Activated naive CD4-positive, alpha-beta T cell treated with anti-CD3 and anti-CD28 coated beads for 36 hours (primary cell): ENCODE measurements around the gene PRODH. TPM values are rescaled to one million over a fixed set of nuclear protein-coding genes. Genes with fewer than 3 reads are reported as not detected.
"Not testable (repeated sequence)": the region's sequence is repeated elsewhere in the genome, so short reads cannot be mapped to it uniquely, and the experiment has no call there.

Experiments used
- CTCF ChIA-PET: fragments of 350-600 bp; sonication (Branson Sonifier 250); formaldehyde crosslinking; loops from one replicate; lab custom pipeline; 2021; ENCODE audit warnings: antibody characterized with exemption; lab: Charles Lee
- DNase-seq: peaks from one replicate; pipeline ENCODE4 v3.0.0-alpha.2; 2020
- H3K27ac Mint-ChIP-seq: one replicate; pipeline ENCODE4 v1.8.0; 2021; ENCODE audit warnings: mild to moderate bottlenecking, mixed read lengths
- H3K27me3 Mint-ChIP-seq: one replicate; pipeline ENCODE4 v1.8.0; 2021; ENCODE audit warnings: low read depth, mixed read lengths
- H3K36me3 Mint-ChIP-seq: one replicate; pipeline ENCODE4 v1.8.0; 2021; ENCODE audit warnings: low read depth, mixed read lengths
- H3K4me1 Mint-ChIP-seq: one replicate; pipeline ENCODE4 v1.8.0; 2021; ENCODE audit warnings: low read depth, mixed read lengths
- H3K4me3 Mint-ChIP-seq: one replicate; pipeline ENCODE4 v1.8.0; 2021; ENCODE audit warnings: mild to moderate bottlenecking, moderate library complexity, mixed read lengths
- H3K9me3 Mint-ChIP-seq: one replicate; pipeline ENCODE4 v1.8.0; 2021; ENCODE audit warnings: mixed read lengths
- intact Hi-C: fragments of 100-400 bp; cut with micrococcal nuclease; formaldehyde crosslinking; loops from one replicate; pipeline ENCODE4 v1.15.1; 2023
- total RNA-seq, 2 experiments: library from RNA; stranded (reverse); gene quantifications; one replicate each; pipeline ENCODE4 v1.2.3, GENCODE V29; 2021

The PRODH gene
- total RNA-seq, 2 experiments from 2014 or later, result 0.12 to 0.30 TPM

GRCh38 chr22:18964501-18965265, 28.6 kb upstream of the PRODH start:
- H3K4me1 Mint-ChIP-seq, H3K27me3 Mint-ChIP-seq, intact Hi-C loops, DNase-seq, H3K4me3 Mint-ChIP-seq, H3K27ac Mint-ChIP-seq, CTCF ChIA-PET, H3K9me3 Mint-ChIP-seq, H3K36me3 Mint-ChIP-seq: not testable (repeated sequence)

DNA sequence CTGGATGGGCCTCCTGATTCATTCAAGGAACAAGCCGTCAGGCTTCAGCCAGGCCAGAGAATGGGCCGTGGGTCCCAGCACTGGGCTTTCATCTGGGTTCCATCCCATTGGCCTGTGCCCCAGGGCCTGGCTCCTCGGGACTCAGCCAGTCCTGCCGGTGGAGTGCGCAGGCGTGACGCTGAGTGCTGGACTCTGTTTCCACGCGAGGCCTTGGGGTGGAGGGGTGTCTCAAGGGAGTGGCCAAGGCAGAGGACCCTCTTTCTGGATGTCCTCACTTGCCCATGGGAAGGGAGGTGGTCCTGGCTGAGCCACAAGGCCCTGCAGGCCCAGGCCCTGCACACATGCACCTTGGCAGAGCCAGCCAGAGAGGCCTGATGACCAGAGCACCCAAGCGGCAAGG, 28.0 kb upstream of the PRODH start:
- H3K4me1 Mint-ChIP-seq, intact Hi-C loops, H3K9me3 Mint-ChIP-seq, H3K27ac Mint-ChIP-seq, CTCF ChIA-PET, DNase-seq, H3K36me3 Mint-ChIP-seq, H3K27me3 Mint-ChIP-seq, H3K4me3 Mint-ChIP-seq: not testable (repeated sequence)

DNA sequence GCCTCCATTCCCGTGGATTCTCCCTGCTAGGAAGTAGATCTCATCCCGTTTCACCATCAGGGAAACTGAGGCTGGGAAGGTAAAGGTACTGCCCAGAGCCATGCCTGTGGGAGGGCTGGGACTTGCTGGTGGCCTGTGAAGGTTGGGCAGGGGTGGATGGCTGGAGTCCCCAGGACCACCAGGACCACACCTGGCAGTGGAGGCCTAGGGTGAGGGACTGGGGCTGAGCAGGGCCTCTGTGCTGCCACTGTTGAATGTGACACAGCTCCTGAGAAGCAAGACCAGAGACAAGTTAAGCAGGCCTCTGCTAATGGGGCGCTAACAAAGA, 26.2 kb upstream of the PRODH start:
- Mint-ChIP-seq H3K4me1 (no peaks in the 10 kb centered on the region), H3K27ac (no peak overlapping the region), H3K4me3 (no peak overlapping the region), H3K9me3 (no peaks in the 10 kb centered on the region), H3K27me3 (no peaks in the 10 kb centered on the region), H3K36me3 (no peaks in the 10 kb centered on the region)
- intact Hi-C loops, result no loop called here
- CTCF ChIA-PET, result interaction anchor here (0.6 kb wide), 1 partner anchor 183 kb away, joined by 4 read pairs; no protein-coding TSS in a partner anchor
- no peak for DNase-seq

DNA sequence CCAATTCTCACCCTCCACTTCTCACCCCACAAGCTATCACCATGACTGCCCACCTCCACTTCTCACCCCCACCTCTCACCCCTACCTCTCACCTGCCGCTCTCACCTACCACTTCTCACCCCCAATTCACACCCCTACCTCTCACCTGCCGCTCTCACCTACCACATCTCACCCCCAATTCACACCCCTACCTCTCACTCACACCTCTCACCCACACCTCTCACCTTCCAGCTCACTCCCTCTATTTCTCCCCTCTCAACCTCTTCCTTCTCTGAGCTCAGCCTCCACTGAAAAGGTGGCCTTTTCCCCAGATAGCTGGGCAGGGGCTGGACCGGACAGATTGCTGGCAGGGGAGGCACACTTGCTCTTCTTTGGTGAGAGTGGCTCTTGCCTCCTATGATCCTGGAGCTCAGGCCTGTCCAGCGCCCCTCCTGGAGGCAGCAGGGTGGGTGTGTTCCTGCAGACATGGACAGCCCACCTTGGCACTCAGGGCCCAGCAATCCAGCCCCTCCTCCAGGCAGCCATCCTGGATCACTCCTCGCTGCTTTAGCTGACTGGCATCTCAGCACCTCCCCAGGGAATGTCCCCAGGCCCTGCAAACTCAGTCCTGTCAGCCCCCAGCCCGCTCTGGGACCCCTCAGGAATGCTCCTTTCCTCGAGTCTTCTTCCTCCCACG, 25.7 kb upstream of the PRODH start:
- H3K4me1 Mint-ChIP-seq, H3K4me3 Mint-ChIP-seq, DNase-seq, H3K27ac Mint-ChIP-seq, H3K36me3 Mint-ChIP-seq, intact Hi-C loops, H3K9me3 Mint-ChIP-seq, H3K27me3 Mint-ChIP-seq: not testable (repeated sequence)
- CTCF ChIA-PET, result interaction anchor here (0.6 kb wide), 1 partner anchor 184 kb away, joined by 4 read pairs; no protein-coding TSS in a partner anchor

DNA sequence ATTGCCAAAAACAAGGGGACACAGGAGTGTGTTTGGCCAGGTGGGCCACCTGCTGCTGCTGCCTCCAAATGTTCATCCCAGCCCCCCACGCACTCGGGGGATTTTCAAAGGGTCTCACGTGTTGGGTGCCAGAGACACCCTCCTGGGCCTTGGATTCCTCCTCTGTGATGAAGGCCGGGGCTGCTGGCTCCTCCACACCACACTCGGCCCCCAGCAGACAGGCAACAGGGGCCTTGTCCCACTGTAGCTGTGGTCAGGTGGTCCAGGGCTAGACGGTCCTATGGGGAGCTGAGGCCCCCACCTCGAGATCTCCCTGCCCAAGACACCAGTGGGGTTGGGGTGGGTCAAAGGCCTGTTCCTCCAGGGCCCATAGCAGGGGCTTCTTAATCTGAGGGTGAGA, 25.1 kb upstream of the PRODH start:
- intact Hi-C loops, H3K36me3 Mint-ChIP-seq, H3K27me3 Mint-ChIP-seq, H3K27ac Mint-ChIP-seq, DNase-seq, H3K9me3 Mint-ChIP-seq, CTCF ChIA-PET, H3K4me3 Mint-ChIP-seq, H3K4me1 Mint-ChIP-seq: not testable (repeated sequence)

DNA sequence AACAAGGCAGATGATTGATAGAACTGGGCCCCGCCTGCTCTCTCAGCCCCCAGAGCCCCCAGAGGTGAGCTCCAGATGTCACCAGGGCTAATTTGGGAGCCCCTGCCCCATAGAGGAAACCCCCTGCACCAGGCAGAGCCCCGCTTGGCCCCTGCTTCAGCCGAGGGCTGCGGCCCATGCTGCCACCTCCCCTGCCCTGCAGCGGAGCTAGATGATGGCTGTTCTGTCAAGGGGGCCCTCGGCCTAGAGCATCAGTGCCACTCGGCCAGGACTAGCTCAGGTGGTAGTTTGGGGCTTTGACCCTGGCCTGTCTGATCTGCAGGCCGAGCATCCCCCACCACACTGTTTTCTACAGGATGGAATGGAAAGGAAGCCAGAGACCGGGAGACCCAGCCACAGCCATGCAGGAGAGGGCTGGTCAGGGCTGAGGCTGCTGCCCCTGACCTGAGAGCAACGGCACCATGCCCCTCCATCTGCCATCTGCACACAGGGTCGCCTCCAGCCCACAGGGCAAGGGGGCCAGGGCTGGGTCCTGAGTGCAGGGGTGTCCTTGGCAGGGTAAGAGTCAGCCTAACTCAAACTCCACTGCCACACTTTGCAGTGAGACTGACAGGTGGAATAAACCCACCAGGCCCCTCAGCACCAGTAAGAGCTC, 24.2 kb upstream of the PRODH start:
- CTCF ChIA-PET, DNase-seq, H3K36me3 Mint-ChIP-seq, H3K9me3 Mint-ChIP-seq, H3K4me3 Mint-ChIP-seq, intact Hi-C loops, H3K4me1 Mint-ChIP-seq, H3K27me3 Mint-ChIP-seq, H3K27ac Mint-ChIP-seq: not testable (repeated sequence)

- H3K4me1 Mint-ChIP-seq, DNase-seq, H3K4me3 Mint-ChIP-seq, H3K9me3 Mint-ChIP-seq, intact Hi-C loops, H3K36me3 Mint-ChIP-seq, H3K27ac Mint-ChIP-seq, H3K27me3 Mint-ChIP-seq, CTCF ChIA-PET: not testable (repeated sequence)
These were observed 23.6 kb upstream of the PRODH start for GRCh38 chr22:18959741-18960140.

DNA sequence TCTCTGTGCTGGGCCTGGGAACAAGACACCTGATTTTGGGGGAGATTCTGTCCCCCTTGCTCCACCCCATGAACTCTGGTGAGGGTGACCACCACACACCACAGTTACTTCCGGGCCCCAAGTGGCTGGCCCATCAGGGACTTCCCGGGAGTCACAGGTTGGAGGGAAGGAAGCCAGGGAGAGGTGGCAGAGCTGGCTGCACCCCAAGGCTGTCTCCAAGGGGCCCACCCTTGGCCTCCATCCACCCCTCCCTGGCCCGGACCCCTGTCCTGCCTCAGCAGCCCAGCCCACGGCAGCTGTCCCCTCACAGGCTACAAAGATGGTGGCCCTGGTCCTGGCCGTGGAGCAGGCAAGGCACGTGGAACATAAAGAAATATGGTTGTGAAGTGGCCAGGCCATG, 23.2 kb upstream of the PRODH start:
- intact Hi-C loops, H3K4me3 Mint-ChIP-seq, H3K9me3 Mint-ChIP-seq, H3K4me1 Mint-ChIP-seq, H3K27ac Mint-ChIP-seq, H3K27me3 Mint-ChIP-seq, H3K36me3 Mint-ChIP-seq, CTCF ChIA-PET, DNase-seq: not testable (repeated sequence)

GRCh38 chr22:18958738-18959137, 22.6 kb upstream of the PRODH start:
- H3K4me3 Mint-ChIP-seq, H3K9me3 Mint-ChIP-seq, H3K27ac Mint-ChIP-seq, H3K36me3 Mint-ChIP-seq, DNase-seq, CTCF ChIA-PET, intact Hi-C loops, H3K4me1 Mint-ChIP-seq, H3K27me3 Mint-ChIP-seq: not testable (repeated sequence)

- H3K4me3 Mint-ChIP-seq, H3K27ac Mint-ChIP-seq, intact Hi-C loops, H3K27me3 Mint-ChIP-seq, DNase-seq, H3K36me3 Mint-ChIP-seq, H3K4me1 Mint-ChIP-seq, CTCF ChIA-PET, H3K9me3 Mint-ChIP-seq: not testable (repeated sequence)
These were observed 22.2 kb upstream of the PRODH start for GRCh38 chr22:18958321-18958705.

GRCh38 chr22:18957621-18958320, 21.7 kb upstream of the PRODH start:
- H3K27ac Mint-ChIP-seq, H3K36me3 Mint-ChIP-seq, H3K4me3 Mint-ChIP-seq, CTCF ChIA-PET, H3K9me3 Mint-ChIP-seq, intact Hi-C loops, DNase-seq, H3K4me1 Mint-ChIP-seq, H3K27me3 Mint-ChIP-seq: not testable (repeated sequence)

- CTCF ChIA-PET, result not testable (repeated sequence)
These were observed 20.9 kb upstream of the PRODH start for GRCh38 chr22:18956956-18957355.

More at GRCh38 chr22:18956956-18957355, 20.9 kb upstream of the PRODH start:
- H3K4me1 Mint-ChIP-seq, H3K4me3 Mint-ChIP-seq, H3K36me3 Mint-ChIP-seq, intact Hi-C loops, H3K27me3 Mint-ChIP-seq, DNase-seq, H3K27ac Mint-ChIP-seq, H3K9me3 Mint-ChIP-seq: not testable (repeated sequence)
